RWPE1 (cell line): ENCODE data around the gene PCDHB10.
"Not testable (repeated sequence)": the region's sequence is repeated elsewhere in the genome, so short reads cannot be mapped to it uniquely, and the experiment has no call there.

Experiments
- CTCF ChIA-PET: fragments of 350-600 bp; sonication (Branson Sonifier 250); formaldehyde crosslinking; extraction: SDS; loops from one replicate; lab custom pipeline; 2021; lab: Yijun Ruan, JAX
- POLR2A ChIA-PET: fragments of 400-600 bp; formaldehyde crosslinking; extraction: SDS; loops from one replicate; lab custom pipeline; 2020; ENCODE audit warnings: antibody characterized with exemption; ENCODE audit not compliant: low non-redundant PET; lab: Yijun Ruan, JAX
- DNase-seq: peaks from one replicate; pipeline ENCODE4 v3.0.0; 2012; ENCODE audit warnings: low spot score
- H3K27ac ChIP-seq: fragments of 450-650 bp; 2 replicates; pipeline ENCODE4 v1.5.1; 2017
- TF ChIP-seq, protein P1 (sequence below): fragments of 450-650 bp; conservative IDR thresholded peaks from 2 replicates; pipeline ENCODE4 v1.5.1; 2017; ENCODE audit warnings: low read depth, mild to moderate bottlenecking

The PCDHB10 gene

DNA sequence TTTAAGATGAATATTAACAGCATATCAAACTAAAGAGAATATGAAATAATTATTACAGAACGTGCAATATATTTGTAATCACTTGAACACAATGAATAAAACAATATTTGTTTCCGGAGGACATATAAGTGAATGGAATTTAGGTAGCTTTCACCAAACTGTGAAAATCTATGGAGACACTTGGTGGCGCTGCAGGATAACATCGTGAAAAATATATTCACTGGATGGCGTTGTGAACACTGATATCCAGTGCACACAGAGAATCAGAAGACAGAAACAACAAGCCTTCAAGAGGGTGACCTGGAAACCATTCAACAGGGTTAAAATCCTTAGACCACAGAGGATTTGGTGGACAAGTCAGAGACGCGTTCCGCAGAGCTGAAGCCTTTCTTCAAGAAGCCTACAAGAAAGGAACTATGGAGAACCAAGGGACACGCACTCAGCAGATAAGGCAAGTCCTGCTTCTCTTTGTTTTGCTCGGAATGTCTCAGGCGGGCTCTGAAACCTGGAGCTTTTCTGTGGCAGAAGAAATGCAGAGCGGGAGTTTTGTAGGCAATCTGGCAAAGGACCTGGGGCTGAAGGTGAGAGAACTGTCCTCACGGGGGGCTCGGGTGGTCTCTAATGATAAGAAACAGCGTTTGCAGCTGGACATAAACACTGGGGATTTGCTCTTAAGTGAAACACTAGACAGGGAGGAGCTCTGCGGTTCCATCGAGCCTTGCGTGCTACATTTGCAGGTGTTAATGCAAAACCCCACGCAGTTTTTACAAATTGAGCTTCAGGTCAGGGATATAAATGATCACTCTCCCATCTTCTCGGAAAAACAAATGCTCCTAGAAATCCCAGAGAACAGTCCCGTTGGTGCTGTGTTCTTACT is 7.4 kb downstream of the PCDHB10 start, which contains the start of gene PCDHB11:
Gene PCDHB11 (plus strand): TSS at position 269 of the 877 bp plus-strand sequence. CDS start 148 bp downstream, at position 417.
- no peak within 1 kb of the TSS for H3K27ac ChIP-seq
- POLR2A ChIA-PET: no interaction called here
- CTCF ChIA-PET: interaction anchor here (0.6 to 1.4 kb wide), 27 partner anchors 9 to 1131 kb away, joined by 3 to 7 read pairs (median 4); partner anchors contain the start of genes PCDHB14, PCDHGA1, PCDHGA12 and PCDHGA2
- TF ChIP-seq, protein P1, sequence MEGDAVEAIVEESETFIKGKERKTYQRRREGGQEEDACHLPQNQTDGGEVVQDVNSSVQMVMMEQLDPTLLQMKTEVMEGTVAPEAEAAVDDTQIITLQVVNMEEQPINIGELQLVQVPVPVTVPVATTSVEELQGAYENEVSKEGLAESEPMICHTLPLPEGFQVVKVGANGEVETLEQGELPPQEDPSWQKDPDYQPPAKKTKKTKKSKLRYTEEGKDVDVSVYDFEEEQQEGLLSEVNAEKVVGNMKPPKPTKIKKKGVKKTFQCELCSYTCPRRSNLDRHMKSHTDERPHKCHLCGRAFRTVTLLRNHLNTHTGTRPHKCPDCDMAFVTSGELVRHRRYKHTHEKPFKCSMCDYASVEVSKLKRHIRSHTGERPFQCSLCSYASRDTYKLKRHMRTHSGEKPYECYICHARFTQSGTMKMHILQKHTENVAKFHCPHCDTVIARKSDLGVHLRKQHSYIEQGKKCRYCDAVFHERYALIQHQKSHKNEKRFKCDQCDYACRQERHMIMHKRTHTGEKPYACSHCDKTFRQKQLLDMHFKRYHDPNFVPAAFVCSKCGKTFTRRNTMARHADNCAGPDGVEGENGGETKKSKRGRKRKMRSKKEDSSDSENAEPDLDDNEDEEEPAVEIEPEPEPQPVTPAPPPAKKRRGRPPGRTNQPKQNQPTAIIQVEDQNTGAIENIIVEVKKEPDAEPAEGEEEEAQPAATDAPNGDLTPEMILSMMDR: peak; percentile 69
- DNase-seq: peak; percentile 27

DNA sequence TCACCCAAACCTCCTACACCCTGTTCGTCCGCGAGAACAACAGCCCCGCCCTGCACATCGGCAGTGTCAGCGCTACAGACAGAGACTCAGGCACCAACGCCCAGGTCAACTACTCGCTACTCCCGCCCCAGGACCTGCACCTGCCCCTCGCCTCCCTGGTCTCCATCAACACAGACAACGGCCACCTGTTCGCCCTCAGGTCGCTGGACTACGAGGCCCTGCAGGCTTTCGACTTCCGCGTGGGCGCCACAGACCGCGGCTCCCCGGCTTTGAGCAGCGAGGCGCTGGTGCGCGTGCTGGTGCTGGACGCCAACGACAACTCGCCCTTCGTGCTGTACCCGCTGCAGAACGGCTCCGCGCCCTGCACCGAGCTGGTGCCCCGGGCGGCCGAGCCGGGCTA is 9.0 kb downstream of the PCDHB10 start:
- DNase-seq, H3K27ac ChIP-seq, POLR2A ChIA-PET, CTCF ChIA-PET: not testable (repeated sequence)

DNA sequence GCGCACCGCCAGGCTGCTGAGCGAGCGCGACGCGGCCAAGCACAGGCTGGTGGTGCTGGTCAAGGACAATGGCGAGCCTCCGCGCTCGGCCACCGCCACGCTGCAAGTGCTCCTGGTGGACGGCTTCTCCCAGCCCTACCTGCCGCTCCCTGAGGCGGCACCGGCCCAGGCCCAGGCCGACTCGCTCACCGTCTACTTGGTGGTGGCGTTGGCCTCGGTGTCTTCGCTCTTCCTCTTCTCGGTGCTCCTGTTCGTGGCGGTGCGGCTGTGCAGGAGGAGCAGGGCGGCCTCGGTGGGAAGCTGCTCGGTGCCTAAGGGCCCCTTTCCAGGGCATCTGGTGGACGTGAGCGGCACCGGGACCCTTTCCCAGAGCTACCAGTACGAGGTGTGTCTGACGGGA is 9.5 kb downstream of the PCDHB10 start:
- CTCF ChIA-PET: interaction anchor here (0.6 to 0.8 kb wide), 2 partner anchors 9 to 313 kb away, joined by 3 to 5 read pairs; partner anchors contain the start of gene PCDHB10
- DNase-seq, H3K27ac ChIP-seq, POLR2A ChIA-PET: not testable (repeated sequence)

DNA sequence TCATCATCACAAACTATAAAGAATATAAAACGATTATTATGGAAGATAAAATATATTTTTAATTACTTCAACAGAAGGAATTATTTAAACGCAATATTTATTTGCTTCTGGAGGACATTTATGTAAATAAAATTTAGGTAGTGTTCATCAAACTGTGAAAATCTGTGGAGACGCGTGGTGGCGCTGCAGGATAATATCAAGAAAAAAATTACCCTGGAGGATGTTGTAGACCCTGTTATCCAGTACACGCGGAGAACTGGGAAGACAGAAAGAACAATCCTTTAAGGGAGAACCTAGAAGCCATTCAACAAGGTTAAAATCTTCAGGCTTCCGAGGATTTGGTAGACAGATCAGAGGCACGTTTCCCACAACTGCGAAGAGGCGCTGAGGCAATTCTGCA is 16.3 kb downstream of the PCDHB10 start, which contains the start of gene PCDHB12:
Gene PCDHB12 (plus strand): TSS at position 242 of the 400 bp plus-strand sequence. CDS start 189 bp downstream, outside the sequence.
- DNase-seq: no peak
- TF ChIP-seq, protein P1: no peak
- CTCF ChIA-PET: interaction anchor here (0.6 to 1.4 kb wide), 4 partner anchors 8 to 666 kb away, joined by 3 to 4 read pairs (median 3); partner anchors contain the start of gene PCDHB2
- POLR2A ChIA-PET: no interaction called here
- H3K27ac ChIP-seq: no peak within 1 kb of the TSS

DNA sequence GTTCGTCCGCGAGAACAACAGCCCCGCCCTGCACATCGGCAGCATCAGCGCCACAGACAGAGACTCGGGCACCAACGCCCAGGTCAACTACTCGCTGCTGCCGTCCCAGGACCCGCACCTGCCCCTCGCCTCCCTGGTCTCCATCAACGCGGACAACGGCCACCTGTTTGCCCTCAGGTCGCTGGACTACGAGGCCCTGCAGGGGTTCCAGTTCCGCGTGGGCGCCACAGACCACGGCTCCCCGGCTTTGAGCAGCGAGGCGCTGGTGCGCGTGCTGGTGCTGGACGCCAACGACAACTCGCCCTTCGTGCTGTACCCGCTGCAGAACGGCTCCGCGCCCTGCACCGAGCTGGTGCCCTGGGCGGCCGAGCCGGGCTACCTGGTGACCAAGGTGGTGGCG is 18.1 kb downstream of the PCDHB10 start:
- H3K27ac ChIP-seq, POLR2A ChIA-PET, CTCF ChIA-PET, DNase-seq: not testable (repeated sequence)

DNA sequence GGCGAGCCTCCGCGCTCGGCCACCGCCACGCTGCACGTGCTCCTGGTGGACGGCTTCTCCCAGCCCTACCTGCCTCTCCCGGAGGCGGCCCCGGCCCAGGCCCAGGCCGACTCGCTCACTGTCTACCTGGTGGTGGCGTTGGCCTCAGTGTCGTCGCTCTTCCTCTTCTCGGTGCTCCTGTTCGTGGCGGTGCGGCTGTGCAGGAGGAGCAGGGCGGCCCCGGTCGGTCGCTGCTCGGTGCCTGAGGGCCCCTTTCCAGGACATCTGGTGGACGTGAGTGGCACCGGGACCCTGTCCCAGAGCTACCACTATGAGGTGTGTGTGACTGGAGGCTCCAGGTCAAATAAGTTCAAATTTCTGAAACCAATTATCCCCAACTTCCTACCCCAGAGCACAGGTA is 18.7 kb downstream of the PCDHB10 start:
- H3K27ac ChIP-seq, POLR2A ChIA-PET, CTCF ChIA-PET, DNase-seq: not testable (repeated sequence)

DNA sequence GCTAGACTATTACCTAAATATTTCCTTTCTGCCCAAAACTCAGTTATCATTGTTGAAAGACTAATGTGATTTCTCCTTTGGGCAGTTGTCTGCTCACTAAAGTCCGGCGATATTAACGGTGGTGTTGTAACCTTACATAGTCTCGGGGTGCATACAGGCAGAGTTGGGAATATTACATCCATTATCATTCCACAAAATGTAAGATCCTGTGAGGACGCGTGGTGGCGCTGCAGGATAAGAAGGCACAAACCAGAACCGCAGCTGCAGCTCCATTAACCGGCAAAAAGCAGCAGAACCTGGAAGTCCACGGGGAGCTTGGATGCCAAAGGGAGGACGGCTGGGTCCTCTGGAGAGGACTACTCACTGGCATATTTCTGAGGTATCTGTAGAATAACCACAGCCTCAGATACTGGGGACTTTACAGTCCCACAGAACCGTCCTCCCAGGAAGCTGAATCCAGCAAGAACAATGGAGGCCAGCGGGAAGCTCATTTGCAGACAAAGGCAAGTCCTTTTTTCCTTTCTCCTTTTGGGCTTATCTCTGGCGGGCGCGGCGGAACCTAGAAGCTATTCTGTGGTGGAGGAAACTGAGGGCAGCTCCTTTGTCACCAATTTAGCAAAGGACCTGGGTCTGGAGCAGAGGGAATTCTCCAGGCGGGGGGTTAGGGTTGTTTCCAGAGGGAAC is 21.6 kb downstream of the PCDHB10 start, which contains the start of gene PCDHB13:
Gene PCDHB13 (plus strand): TSS at position 264 of the 684 bp plus-strand sequence. CDS start 205 bp downstream, at position 469.
- DNase-seq, POLR2A ChIA-PET, H3K27ac ChIP-seq: not testable (repeated sequence)
- TF ChIP-seq, protein P1: peak; percentile 66
- CTCF ChIA-PET: interaction anchor here (0.7 to 1.2 kb wide), 6 partner anchors 17 to 1986 kb away, joined by 3 read pairs; no protein-coding TSS in a partner anchor

DNA sequence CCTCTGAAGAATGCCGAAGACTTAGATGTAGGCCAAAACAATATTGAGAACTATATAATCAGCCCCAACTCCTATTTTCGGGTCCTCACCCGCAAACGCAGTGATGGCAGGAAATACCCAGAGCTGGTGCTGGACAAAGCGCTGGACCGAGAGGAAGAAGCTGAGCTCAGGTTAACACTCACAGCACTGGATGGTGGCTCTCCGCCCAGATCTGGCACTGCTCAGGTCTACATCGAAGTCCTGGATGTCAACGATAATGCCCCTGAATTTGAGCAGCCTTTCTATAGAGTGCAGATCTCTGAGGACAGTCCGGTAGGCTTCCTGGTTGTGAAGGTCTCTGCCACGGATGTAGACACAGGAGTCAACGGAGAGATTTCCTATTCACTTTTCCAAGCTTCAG is 22.4 kb downstream of the PCDHB10 start:
- DNase-seq, CTCF ChIA-PET, POLR2A ChIA-PET, H3K27ac ChIP-seq: not testable (repeated sequence)

DNA sequence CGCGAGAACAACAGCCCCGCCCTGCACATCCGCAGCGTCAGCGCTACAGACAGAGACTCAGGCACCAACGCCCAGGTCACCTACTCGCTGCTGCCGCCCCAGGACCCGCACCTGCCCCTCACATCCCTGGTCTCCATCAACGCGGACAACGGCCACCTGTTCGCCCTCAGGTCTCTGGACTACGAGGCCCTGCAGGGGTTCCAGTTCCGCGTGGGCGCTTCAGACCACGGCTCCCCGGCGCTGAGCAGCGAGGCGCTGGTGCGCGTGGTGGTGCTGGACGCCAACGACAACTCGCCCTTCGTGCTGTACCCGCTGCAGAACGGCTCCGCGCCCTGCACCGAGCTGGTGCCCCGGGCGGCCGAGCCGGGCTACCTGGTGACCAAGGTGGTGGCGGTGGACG is 23.4 kb downstream of the PCDHB10 start:
- H3K27ac ChIP-seq, CTCF ChIA-PET, POLR2A ChIA-PET, DNase-seq: not testable (repeated sequence)

DNA sequence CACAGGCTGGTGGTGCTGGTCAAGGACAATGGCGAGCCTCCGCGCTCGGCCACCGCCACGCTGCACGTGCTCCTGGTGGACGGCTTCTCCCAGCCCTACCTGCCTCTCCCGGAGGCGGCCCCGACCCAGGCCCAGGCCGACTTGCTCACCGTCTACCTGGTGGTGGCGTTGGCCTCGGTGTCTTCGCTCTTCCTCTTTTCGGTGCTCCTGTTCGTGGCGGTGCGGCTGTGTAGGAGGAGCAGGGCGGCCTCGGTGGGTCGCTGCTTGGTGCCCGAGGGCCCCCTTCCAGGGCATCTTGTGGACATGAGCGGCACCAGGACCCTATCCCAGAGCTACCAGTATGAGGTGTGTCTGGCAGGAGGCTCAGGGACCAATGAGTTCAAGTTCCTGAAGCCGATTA is 23.9 kb downstream of the PCDHB10 start:
- CTCF ChIA-PET, POLR2A ChIA-PET, DNase-seq, H3K27ac ChIP-seq: not testable (repeated sequence)
